ENCODE results near the gene HRK.

The HRK gene

DNA sequence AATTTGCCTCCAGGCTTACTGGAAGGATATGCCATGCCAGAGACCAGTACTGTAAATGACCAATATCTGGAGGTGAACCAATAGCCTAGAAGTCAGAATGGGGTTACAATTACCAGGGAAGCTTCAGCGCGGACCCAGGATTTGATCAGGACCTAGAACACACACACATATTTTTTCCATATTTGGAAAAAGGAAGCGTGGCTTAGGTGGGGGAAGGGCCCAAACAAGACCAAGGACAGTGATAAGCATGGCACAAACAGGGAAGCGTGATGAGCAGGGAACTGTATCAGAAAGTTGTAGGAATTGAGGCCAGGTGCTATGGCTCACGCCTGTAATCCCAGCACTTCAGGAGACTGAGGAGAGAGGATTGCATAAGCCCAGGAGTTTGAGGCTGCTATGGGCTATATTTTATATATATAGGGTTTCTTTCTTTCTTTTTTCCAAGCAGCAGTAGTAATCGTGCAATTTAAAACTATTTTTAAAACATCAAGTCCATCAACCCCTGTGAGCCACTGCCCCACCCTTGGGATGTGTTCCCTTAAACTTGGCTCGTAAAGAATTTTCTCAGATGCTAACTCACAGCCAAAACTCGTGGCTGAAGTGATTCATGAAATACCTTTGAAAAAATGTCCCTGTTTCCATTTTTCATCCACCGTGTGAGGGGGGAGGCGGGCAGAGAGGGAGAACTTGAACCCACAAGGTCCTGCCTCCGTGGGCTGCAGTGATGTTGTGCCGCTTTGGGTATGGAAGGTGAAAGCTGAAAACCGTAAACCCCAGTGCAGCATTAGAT is 16.7 kb downstream of the HRK start:
- DNase-seq: no peak

DNA sequence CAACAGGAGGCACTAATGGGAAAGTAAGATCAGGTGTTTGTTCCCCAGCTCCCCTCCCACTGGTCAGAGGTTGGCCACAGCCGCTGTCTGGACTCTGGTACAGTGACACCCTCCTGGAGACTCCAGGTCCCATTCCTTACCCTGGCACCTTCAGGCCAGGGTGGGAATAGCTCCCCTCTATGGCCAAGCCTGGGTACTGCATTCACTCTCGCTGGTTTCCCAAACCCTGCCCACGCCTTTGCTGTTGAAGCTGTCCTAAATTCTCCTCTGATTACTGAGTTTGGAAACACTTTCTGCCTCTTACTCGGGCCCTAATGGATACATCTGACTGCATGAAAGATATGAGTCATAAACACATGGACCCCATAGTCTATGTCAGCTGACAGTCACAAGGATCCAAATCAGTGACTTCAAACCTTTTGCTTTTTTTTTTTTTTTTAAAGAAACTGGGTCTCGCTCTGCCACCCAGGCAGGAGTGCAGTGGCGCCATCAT is 17.9 kb downstream of the HRK start:
- no peak for DNase-seq

DNA sequence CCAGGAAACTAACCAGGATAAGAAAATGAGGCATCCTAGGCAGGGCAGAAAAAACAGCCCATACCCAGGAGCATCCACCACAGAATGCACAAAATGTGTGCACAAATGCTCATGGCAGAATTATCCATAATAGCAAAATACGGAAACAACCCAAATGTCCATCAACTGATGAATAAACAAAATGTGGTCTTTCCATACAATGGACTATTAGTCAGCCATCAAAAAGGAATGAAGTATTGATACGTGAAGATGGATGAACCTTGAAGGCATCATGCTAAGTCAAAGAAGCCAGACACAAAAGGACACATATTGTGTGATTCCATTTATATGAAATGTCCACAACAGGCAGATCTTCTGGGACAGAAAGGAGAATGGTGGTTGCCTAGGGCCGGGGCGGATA is 19.1 kb downstream of the HRK start:
- DNase-seq: no peak

DNA sequence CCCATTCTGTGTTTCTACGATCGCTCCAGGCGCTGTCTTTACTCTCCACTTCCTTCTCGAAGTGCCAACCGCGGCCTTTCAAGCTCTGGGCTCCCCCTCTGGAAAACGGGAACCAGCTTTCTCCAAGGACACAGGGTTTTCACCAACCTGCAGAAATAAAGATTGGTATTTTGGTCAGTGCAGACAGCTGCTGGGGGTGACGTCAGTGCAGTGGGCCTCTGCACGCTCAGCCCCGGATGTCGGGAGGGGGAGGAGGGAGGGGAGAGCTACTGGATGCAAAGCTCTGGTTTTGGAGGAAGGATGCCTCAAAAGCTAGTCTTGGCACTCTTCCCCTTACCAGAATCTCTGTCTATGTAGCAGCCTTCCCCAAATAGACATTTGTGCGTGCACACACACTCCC is 19.9 kb downstream of the HRK start:
- DNase-seq: no peak

DNA sequence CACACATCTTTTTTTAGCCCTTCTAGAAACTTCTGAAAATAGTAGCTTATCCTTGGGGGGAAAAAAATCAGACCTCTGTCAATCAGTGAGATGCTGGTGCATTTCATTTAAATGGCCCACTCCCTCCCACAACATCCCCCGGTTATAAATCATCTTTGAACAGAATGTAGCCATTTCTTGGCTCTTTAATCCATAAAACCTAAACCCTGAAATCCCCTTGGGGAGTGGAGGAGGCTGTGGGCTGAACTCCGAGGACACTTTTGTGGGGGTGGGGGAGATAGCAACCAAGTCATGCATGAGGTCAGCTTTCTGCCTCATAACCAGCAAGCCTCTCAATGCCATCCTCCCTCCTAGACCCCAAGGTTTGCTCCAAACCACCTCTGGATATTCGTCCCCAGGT is 21.0 kb downstream of the HRK start:
- no peak for DNase-seq

DNA sequence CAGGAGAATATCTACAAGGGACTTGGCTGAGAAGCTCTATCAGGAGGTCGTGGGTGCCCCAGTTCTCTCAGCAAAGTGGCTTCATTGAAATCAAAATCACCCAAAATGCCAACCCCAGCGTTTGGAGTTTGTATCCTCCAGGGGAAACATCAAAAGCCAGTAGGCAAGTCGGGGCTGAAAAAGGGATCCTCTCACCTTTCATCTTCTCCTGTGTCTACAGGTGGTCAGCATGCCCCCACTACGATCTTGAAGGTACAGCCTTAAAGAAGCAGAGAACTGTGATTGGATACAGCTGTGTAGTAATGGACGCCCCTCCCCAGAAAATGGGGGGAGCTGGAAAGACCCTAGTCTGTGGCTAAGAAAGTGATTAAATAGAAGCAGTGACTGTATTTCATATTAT is 22.2 kb downstream of the HRK start:
- no peak for DNase-seq

DNA sequence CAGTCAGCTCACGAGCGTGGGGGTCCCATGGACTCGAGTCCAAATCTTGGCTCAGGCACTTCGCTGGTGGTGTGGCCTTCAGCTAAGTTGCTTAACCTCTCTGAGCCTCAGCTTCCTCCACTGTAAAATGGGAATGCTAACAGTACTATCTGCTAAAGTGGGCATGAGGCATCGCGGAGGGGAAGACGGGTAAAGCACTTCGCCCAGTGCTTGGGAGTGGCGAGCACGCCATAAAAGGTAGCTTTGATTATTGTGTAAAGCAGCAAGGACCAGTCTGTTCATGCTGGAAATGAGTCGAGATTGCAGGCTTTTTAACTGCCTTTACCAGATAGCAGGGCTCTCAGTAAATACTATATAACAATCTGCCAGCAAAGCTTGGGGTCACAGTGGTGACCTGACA is 24.5 kb downstream of the HRK start:
- DNase-seq: no peak

DNA sequence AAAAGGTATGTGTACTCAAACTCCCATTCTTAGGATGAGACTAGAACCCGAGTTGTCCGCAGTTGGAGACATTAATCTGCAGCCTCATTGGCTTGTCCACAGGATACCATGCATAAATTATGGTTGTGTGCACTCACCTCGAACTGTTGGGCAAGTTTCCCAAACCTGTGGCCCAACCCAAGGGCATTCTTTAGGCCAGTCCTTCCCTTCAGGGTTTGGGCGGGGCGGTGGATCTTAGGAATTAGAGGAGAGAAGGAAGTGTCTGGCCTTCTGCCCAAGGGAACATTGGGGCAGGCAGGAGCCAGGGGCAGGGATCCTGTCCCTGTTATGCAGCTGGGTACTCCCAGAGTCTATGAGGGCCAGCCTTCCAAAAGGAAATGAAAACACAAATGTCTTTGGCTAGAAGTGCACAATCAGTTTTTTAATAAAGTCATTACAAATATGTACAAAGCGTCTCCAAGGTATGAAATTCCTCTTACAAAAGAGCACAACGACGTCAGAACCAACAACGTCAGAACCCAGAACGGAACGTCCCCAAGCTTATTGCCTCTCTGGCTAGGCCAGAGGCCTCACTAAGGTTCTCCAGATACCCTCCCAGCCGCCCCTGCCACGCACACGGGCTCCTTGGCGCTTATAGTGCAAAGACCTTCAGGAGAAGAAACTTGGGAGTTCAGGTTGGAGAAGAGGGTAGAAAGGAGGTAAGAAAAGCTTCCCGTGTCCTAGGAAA is 25.3 kb downstream of the HRK start:
- DNase-seq: no peak

DNA sequence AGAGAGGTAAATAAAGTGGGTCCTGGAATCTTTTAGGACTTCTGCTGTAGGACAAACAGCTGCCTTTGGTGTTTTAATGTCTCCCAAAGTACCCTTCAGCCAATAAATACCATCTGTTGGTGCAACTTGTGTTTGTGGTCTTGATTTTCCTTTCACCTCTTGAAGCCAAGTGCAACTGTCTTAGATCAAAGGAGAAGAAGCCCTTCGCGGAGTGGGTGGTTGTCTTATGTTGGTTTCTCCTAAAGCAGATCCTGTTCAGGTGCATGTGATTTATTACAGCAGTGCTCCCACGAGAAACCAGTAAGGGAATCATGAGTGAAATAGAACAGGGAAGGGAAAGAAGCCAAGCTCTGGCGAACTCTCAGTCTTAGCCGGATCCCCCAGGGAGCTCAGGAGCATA is 27.7 kb downstream of the HRK start:
- no peak for DNase-seq

DNA sequence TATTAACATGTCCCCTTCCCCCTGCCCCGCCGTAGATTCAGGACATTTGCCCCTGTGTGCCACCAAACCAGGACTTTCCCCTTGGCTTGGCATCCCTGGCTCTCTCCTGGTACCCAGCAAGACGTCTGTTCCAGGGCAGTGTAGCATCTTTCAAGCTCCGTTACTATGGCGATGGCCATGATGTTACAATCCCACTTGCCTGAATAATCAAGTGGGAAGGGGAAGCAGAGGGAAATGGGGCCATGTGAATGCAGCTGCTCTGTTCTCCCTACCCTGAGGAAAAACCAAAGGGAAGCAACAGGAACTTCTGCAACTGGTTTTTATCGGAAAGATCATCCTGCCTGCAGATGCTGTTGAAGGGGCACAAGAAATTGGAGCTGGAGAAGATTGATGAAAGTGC is 28.9 kb downstream of the HRK start:
- DNase-seq: no peak

DNA sequence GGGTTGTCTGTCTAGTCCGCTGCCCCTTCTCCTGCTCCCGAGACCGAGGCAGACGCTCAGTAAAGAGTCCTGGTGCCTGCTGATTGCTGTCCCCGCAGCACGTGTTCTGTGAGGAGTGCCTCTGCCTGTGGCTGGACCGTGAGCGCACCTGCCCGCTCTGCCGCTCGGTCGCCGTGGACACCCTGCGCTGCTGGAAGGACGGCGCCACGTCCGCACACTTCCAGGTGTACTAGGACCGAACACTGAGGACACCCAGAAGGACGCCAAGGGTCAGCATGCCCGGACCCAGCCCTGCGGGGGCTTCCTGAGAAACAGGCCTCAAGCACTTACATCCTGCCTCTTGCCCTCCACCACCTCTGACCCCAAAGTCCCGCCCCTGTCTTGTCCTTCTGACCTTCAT is 32.0 kb downstream of the HRK start:
- DNase-seq: no peak

DNA sequence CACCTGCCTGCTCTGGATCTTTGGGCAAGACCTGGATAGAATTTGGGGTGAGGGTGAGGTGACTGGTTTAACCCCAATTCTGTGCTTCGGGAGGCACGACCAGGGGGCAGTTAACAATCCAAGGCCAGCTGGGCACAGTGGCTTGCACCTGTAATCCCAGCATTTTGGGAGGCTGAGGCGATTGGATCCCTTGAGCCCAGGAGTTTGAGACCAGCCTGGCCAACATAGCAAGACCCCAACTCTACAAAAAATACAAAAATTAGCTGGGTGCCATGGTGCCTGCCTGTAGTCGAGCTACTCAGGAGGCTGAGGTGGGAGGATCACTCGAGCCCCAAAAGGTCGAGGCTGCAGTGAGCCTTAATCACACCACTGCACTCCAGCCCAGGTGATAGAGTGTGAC is 38.2 kb downstream of the HRK start:
- DNase-seq: no peak

DNA sequence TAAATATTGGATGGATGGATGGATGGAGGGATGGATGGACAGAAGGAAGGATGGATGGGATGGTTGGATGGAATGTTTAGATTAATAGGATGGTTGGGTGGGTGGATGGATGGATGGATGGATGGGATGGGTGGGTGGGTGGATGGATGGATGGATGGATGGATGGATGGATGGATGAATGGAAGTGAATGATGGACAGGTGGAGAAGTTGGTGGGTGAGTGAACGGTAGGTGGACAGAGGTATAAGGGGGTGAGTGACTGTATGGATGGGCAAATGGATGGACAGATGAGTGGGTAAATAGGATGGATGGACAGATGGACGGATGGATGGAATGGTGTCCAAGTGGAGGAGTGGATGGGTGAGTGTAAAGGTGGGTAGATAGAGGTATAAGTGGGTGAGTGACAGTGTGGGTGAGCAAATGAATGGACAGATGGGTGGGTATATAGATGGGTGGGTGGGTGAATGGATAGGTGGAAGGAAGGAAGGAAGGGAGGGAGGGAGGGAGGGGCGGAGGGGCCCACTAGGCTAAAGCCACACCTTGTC is 41.9 kb downstream of the HRK start:
- no peak for DNase-seq

DNA sequence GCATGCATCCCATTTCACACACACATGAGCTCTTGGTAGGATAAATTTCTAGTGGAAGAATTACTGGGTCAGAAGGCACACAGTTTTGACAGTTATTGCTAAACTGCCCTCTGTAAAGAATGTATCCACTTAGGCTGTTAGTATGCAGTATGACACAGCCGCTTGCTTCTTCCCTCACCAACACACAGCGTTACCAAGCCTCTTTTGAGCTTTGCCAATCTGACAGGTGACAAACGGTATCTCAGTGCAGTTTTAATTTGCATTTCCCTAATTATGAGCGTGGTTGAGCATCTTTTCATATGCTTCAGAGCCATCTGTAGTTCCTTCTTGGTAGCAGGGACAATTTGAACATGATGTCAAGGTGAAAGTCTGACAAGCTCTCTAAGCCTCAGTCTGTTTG is 42.9 kb downstream of the HRK start:
- no peak for DNase-seq

DNA sequence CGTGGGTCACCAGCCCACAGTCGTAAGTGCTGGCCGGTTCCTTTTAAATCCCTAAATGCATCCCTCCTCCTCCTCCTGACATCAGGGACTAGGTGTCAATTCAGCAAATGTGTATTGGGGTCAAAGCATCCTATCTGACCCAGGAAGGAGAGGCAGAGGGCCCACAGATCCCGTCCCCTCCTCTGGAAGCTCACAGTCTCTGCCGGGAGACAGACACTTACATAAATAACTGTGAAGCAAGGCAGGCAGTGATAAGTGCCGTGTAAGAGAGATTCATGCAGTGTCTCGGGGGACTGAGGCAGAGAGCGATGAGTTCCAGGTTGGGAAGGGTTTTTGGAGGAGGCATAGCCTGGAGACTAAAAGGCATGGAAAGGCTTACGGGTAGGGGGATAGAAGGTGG is 44.1 kb downstream of the HRK start:
- no peak for DNase-seq

DNA sequence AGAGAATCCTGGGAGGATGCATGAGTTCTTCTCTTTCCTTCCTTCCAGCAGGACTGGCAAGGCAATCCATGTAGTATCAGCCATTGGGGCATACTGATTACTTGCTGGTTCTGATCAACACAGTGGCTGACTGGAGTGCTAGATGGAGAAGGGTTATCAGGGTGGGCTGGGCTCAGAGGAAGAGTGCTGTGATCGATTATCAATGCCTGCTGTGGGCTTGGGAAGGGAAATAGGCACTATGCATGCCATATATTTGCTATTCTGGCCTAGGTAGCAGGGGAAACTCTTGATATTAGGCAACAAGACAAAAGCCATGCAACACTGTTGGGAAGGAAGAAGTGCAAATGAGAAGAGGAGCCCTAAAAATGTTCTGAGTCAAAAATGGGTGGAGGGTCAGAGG is 45.8 kb downstream of the HRK start:
- no peak for DNase-seq

DNA sequence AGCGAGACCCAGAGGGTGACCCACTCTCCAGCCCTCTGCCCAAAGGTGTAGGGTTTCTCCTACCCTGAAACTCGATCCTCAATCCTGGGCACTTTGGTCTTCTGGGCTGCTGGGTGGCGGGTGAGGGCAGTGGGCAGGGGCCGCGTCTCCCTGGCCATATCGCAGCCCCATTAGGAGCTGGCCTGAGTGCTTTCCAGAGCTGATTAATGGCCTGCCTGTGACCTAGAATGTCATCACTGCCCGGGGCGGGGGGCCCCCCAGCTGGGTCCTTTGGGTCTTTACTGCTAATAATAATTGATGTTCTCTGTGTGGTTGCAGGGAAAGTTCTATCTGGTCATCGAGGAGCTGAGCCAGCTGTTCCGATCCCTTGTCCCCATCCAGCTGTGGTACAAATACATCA is 47.8 kb downstream of the HRK start:
- no peak for DNase-seq

DNA sequence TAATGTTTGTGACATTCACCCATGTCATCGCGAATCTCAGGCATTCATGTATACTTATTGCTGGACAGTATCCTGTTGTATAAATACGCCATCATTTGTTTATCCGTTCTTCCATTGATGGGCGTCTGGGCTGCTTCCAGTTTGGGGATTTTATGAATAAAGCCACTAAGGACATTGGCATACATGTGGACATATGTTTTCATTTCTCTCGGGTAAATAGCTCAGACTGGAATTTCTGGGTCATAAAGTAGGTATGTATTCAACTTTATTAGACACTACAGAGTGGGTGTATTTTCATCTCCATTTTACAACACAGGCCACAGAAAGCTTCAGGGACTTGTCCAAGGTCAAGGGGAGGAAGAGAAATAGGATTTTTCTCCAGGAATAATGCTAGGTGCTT is 48.9 kb downstream of the HRK start:
- DNase-seq: no peak

DNA sequence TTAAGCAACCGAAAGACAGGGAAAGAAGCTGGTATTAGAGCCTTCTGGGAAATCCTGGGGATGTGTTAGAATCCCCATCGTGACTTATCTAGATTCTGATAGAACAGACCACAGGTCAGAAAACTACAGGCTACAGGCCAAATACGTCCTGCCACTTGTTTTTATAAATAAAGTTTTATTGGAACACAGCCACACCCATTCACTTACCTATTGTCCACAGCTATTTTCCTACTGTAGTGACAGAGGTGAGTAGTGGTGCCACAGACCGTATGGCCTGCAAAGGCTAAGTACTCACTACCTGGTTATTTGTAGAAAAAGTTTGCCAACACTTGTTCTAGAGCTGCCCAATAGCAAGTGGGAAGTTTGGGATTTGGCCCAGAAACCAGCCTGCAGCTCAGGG is 53.8 kb downstream of the HRK start:
- no peak for DNase-seq

DNA sequence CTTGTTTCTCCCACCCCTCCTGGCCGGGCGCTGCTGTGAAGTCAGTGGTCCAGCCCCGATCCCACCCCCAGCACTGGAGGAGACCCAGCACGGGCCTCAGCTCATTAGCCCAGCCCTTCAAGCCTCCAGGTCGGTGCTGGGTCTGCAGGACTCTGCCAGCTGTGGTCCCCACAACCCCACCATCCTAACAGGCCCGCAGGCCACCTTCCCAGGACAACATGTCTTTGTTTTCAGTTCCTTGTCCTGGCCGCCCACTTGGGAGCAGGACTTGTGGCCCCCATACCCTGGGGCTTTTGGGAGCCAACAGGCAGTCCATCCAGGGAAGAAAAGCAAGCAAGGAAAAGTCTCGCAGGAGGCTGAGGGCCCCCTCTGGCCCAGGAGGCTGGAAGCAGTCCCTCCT is 60.0 kb downstream of the HRK start:
- no peak for DNase-seq

DNA sequence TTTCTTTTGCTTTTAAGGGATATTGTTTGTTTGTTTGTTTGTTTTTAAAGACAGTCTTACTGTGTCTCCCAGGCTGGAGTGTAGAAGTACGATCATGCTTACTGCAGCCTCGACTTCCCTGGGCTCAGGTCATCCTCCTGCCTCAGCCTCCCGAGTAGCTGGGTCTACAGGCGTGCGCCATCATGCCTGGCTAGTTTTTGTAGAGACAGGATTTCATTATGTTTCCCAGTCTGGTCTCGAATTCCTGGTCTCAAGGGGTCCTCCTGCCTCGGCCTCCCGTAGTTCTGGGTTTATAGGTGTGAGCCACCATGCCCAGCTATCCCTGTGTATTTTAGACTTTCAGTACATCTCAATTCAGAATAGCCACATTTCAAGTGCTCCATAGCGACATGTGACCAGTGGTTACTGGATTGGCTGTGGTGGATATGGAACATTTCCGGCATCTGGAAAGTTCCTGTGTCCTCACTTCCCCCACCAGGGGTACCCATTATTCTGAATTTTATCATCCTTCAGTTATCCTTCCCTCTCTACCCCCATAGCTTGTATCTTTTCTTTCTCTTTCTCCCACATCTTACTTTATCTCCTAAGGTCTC is 61.1 kb downstream of the HRK start:
- DNase-seq: no peak

DNA sequence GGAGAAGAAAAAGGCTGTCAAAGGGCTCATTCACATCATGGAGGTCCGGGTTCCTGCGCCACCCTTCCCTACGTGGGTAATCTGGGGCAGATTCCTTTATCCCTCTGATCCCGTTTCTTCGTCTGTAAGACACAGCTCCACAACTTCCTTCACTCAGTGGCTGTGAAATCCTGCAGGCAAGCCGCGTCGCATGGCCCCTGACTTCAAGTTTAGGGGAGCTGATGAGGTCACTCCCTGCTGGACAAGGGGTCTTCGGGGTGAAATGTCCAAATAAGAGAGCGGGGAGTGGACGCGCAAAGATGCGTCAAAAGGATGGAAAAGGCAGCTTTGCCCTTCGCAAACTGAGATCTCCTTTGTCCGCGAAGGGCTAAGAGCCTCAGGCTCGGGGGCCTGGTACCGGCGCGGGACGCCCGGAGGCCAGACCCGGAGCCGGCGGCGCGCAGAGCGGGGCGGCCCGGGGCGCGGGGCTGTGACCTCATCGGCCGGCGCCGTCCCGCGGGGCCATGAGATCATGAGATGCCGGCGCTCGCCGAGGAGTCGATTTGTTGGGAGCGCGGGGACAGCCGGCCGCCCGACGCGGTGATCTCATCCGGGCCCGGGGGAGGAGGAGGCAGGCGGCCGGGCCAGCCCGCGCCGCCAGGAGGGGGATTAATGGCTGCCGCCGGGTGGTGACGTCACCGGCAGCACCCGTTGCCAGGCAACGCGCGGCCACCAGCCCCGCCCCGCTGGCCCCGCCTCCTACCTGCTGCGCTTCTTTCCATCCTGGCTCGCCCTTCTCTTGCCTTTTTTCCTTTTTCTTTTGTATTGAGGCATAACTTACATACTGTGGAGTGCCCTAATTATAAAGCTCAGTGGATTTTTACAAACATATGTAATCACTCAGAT is 62.1 kb downstream of the HRK start:
- DNase-seq: peak; percentile 86 to 88

DNA sequence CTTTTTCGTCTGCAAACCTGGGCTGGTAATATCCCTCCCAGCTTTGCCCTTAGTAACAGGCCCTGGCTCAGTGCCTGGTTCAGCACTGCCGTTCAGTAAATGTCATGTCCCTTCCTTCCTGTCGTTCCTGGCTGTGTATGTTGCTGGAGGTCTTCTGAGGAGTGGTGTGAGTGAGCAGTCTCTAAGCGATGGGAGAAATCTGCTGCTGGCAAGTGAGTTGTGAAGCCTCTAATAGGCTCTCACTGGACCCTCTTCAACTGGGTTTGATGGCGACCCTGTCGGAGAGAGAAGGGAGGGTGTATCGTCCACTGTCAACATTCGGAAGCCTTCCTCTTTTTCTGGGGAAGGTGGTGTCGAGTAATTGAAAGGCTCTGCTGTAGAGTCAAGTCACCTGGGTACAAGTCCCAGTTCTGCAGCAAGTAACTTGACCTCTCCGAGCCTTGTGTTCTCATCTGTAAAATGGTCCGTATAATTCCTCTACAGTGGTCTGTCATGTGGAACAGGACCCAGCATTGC is 62.8 kb downstream of the HRK start:
- DNase-seq: no peak

All from NCI-H1930 (cell line).